Measurements from ENCODE around the gene DAPK2. TPM values are rescaled to one million over a fixed set of nuclear protein-coding genes. Genes with fewer than 3 reads are reported as not detected.
A peak's percentile ranks its signal among the peaks of the same experiment; 100 is the strongest.

The DAPK2 gene
- total RNA-seq, 1 donor from 2014 or later = 0.88 TPM

DNA sequence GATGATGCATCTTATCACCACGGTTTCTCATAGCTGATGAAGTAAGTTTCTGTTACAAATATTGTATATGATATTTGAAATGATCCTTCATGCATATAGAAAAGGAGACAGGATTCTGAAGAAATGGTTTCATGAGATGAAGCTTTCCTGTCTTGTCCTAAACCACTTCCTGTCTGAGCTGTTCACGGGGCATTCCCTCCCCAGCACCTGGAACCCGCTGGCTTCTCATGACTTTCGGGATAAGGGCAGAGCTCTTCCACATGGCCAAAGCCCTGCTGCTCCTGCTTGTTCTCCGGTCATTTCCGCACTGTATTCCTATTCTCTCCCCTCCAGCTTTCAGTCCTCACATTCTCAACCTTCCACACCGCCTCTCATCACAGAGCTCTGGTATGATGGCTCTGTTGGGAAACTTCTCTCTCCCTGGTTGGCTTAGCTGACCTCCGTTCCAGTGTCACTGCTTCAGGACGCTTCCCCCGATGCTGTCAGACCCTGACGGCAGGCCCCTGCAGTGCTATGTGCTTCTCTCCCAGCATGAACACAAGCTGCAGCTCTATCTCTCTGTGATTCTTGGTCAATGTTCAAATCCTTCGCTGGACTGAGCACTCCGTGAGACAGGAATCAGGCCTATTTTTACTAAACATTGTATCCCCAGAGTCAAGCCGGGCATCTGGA, 125.6 kb downstream of the DAPK2 start:
- no peak for ATAC-seq
- no peak for DNase-seq (ENCODE audit: low spot score)

- ATAC-seq = no peak
- no peak for DNase-seq (ENCODE audit: low spot score)
Measured at GRCh38 chr15:63918901-63919348, 127.4 kb downstream of the DAPK2 start.

DNA sequence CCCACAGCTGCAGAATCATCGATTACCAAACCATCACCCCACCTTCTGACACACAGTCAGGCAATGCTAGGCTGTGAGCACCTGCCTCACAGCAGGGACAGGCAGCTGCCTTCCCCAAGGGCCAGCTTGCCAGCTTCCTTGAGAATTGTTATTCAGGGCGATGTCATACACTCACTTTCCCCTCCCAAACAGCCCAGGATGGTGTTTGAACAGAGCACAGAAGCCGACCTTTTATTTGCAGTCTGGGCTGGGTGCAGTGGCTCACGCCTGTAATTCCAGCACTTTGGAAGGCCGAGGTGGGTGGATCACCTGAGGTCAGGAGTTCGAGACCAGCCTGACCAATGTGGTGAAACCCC, 128.0 kb downstream of the DAPK2 start:
- no peak for ATAC-seq
- DNase-seq (ENCODE audit: low spot score) = no peak

DNA sequence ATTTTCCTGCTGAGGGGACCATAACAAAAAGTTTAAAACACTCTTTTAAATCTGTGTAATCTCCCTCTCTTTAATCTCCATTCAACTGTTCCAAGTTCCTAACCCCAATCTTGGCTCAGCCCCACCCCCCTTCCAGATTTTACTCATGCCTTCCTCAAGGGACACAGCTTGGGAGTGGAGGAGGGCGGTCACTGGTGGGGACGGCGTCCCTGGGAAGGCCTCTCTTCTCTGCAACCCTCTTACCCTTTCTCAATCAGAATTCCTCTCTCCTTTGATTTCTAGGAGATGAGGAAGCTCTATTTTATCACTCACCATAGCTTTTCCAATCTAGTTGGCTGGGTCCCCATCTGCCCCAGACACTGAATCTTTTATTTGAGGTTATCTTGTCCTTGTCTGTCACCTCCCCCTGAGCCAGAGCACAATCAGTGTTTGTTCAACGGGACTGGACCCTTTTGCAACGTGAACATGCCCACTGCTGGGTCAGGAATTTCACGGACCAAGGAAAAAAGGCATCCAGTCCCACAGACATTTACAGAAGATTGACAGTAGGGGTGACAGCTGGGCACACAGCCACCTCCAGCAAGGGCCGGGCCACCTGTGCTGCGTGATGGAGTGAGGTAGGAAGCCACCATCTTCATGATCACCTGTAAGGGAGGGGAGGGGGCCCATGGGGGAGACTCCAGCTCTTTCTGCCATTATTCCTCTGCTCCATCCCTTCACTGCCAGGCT, 128.5 kb downstream of the DAPK2 start:
- no peak for ATAC-seq
- no peak for DNase-seq (ENCODE audit: low spot score)

DNA sequence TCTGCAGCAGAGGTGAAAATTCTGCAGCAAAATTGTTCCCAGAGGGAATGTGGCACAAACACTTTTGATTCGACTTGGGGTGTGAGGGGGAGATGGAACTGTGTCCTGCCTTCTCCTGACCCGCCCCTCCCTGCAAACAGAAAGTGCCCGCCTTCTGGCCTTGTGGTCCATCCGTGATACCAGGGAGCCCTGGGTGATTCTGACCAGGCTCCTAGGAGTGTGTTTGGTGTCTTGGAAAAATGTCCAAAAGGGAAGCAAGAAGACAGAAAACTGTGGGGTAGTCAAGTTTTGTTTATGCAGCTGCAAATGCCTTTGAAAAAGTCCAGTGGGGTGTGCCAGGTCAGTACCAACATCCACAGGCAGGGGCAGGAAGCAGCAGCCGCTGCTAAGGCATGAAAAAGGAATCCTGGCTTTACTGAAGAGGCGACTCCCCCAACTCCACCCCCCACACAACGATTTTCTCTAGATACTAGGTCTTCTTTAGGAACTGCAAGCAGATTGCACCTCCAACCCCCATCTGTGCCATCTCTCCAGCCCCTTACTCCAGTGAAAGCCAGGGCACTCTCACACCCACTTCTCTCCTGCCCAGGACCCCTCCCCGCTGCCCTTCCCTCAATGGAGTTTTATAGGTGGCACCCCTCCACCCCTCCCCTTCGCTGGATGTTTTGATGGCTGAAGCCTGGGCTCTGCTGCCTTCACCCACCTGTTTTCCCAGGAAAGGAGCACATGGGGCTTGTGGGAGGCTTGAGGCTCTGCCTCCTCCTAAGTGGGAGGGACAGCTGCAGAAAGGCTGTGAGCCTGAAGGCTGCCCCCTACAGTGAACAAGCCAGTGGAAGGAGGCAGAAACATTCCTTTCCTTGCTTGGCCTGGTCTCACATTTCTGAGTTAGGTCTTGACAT, 130.2 kb downstream of the DAPK2 start:
- ATAC-seq (no peak), DNase-seq (ENCODE audit: low spot score) (no peak)

- DNase-seq (ENCODE audit: low spot score) (no peak), ATAC-seq (no peak)
Measured at GRCh38 chr15:63915209-63915872, 130.9 kb downstream of the DAPK2 start.

DNA sequence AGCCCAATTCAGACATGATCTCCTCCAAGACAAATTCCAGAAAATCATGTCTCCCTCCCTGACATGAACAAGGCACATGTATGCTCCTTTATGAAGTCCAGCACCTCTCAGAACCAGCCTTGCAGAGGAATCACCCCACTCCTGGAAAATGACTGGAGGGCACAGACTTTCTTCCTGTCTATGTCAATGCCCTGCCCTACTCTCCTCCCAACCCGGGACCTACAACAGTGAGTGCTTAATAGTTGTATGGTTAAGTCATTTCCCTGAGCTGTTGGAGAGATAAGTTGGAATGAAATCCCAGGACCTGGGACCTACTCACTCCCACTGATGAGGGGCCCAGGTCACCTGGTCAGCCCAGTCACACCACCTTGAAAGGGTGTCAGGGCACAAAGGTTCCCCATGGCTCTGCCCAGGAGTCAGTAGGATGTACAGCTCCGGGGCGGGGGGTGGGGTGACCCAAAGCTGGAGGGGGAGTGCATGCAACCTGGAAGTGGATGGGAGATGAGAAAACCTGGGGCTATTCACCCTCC, 132.4 kb downstream of the DAPK2 start:
- ATAC-seq (no peak), DNase-seq (ENCODE audit: low spot score) (no peak)

DNA sequence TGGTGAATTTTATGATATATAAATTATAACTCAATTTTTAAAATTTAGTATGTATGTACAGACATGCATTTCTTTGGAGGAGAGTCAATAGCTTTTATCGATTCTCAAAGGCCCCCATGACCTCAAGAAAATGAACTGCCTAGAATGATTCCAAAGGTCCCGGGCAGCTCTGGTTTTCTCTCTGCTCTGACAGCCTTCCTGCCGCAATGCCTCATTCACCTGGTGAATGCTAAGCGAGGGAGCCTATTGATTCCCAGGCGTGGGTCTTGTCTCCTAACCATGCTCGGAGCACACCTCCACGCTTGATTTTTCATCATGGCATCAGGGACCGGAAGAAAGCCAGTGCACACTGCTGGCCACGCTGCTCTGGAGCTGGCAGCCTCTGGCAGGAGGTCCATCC, 132.9 kb downstream of the DAPK2 start:
- ATAC-seq = no peak
- DNase-seq (ENCODE audit: low spot score) = no peak

DNA sequence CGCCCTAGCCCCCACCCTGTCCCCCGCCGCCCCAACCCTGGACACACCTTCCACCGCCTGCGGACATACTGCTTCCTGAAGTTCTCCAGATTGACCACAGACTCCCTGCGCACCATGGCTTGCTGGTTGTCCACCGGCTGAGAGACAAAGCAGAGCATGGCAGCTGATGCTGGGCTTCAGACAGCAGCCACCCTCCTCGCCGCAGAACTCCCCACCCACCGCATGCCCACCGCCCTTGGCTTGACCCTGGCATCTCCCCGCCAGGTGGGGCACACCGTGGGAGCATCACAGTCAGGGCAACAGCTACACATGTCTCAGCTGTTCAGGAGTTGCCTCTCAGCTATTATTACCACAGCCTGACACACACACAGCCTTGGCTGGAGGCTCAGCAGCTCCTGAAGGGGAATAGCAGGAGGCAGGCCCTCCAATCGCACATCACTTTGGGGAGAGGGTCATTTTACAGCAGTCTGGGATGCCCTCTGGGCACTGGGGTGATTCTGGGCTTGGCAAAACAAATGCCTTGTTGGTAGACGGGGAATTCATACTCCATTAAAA, 134.1 kb downstream of the DAPK2 start:
- ATAC-seq (no peak), DNase-seq (ENCODE audit: low spot score) (no peak)

GRCh38 chr15:63911160-63911559, 135.1 kb downstream of the DAPK2 start:
- ATAC-seq (no peak), DNase-seq (ENCODE audit: low spot score) (no peak)

DNA sequence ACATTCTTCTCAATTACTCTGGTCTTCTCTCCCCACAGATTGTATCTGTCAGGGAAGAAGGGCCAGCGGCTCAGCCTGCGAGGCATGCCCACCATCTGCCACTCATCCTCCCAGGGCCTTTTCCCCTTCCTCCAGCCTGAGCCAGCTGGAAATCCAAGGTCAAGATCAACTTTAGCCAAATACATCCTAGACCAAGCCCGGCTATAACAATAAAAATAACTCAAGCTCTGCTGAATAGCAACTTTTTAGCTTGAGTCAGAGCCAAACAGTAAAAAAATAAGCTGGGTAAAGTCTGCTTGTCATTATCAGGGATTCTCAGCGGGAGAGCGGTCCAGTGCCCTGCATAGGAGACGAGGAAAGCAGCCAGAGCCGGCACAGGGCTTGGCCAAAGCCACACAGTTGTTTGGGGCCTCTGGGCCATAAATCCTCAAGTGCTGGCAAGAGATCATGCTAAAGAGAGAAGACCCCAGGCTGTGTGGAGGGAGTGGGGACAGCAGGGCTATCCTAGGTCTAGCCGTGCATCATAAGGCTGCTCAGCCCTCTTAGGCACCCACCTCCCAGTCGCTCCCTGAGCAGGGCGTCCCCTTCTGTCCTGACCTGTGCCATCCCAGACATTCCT, 136.4 kb downstream of the DAPK2 start:
- peak; percentile 55 for ATAC-seq
- DNase-seq (ENCODE audit: low spot score) = no peak

- no peak for DNase-seq (ENCODE audit: low spot score)
- no peak for ATAC-seq
Measured at GRCh38 chr15:63908991-63909390, 137.3 kb downstream of the DAPK2 start.

DNA sequence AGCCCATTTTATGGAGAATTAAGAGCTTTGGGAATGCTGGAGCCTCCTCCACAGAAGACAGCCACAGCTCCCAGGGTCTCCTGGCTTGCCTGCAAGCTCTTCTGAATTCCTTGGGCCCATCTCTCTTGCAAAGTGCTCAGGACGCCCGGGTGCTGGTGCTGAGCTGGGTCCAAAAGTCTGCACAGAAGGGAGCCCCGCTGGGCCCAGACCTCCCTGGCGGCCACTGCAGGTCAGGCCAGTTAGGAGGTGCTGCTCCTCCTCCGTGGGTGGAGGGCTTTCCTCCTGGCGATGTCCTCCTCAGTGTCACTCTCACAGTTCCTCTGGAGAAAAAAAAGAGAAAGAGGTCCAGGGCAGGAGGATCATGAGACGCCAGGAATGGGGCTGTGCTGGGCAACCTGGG, 138.0 kb downstream of the DAPK2 start:
- DNase-seq (ENCODE audit: low spot score) (no peak), ATAC-seq (no peak)

- ATAC-seq (no peak), DNase-seq (ENCODE audit: low spot score) (no peak)
Measured at GRCh38 chr15:63907521-63907920, 138.8 kb downstream of the DAPK2 start.

DNA sequence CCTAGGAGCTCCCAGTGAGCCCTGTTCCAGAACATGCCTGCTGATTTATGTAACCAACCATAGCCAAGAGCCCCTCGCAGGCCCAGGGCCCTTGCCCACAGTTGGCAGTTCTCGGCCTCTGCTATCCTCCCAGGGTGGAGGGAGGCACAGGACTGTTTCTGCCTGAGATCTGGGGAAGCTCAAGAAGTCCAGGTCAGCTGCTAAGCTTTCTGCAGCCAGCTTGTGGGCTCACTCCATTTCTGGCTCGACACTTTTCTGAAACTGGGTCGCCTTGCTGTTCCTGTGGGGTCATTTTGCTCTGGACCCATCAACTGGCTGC, 140.1 kb downstream of the DAPK2 start:
- DNase-seq (ENCODE audit: low spot score) = no peak
- ATAC-seq = peak; percentile 14

DNA sequence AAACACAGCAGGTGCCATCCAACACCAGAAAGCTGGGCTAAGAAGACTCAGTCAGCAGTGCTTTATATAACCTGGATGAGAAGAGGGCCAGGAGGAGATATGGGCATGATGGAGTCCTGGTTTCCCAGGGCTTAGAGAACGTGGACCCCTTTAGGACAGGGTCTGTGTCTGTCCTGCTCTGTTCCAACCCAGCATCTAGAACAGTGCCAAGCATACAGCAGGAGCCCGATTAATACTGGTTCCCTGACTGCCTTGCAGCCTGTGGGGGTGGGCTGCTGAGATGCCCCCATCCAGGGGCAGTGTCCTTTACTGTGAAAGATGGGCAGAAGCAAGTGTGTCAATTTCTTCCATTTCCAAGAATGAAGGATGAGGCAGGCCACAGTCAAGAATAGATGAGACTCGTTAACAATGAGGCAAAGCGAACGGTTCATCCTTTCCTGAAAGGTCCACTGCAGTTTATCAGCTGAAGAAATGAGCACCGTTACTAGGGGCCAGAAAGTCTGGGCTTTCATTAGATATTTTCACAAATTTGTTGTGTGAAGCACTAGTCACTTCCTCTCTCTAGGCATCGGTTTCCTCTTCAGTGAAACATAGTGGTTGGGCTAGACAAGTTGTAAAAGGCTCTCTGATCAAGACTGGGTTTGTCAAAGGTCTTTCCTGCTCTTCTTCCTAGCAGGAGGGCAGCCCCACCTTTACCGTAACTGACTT, 140.6 kb downstream of the DAPK2 start:
- ATAC-seq = peak; percentile 38
- DNase-seq (ENCODE audit: low spot score) = no peak

DNA sequence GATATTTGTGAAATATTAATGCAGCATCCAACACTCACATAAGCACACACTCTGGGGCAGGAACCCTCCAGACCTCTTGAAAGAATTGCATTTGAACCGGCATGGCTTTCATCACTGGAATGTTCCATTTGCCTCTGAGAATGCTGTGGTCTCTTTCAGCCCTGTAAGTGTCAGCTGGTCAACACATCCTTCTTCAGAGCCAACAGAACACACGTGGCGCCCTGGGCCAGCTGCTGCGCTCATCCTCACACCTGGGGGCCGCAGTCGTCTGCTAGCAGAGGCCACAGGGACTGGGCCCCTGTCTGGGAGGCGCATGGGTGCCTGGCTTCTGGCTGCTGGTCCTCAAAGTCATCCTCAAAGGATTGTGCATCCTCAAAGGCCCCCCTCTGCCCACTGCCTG, 141.2 kb downstream of the DAPK2 start:
- ATAC-seq = no peak
- DNase-seq (ENCODE audit: low spot score) = no peak

- ATAC-seq = no peak
- DNase-seq (ENCODE audit: low spot score) = no peak
Measured at GRCh38 chr15:63904042-63904441, 142.2 kb downstream of the DAPK2 start.

DNA sequence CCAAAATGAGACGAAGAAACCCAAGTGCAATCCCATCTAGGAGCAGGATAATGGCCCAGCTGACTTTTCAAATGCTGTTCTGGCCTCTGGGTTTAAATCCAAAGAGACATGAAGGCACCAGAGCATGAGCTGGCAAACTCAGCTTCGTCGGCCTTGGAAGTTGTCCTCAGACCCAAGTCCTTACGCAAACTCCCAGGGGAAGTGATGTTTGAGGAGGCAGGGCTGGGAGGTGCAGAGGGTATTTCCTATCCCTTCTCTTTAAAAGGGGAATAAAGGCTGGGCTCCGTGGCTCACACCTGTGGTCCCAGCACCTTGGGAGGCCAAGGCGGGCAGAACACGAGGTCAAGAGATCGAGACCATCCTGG, 143.6 kb downstream of the DAPK2 start:
- DNase-seq (ENCODE audit: low spot score) (peak; percentile 64), ATAC-seq (peak; percentile 67)
